ENCODE data around the gene PML.

Gene PML

GRCh38 chr15:74011610-74012009 lies 17.1 kb downstream of the PML start:
- DNase-seq = no peak

- no peak for DNase-seq
These were observed 18.9 kb downstream of the PML start for GRCh38 chr15:74013374-74013894.

- DNase-seq = no peak
These were observed 25.2 kb downstream of the PML start for GRCh38 chr15:74019734-74020133.

GRCh38 chr15:74022706-74023470 lies 28.4 kb downstream of the PML start:
- DNase-seq = no peak

- no peak for DNase-seq
These were observed 30.2 kb downstream of the PML start for GRCh38 chr15:74024687-74025086.

GRCh38 chr15:74025436-74025835 lies 30.9 kb downstream of the PML start:
- no peak for DNase-seq

- no peak for DNase-seq
These were observed 33.2 kb downstream of the PML start for GRCh38 chr15:74027688-74028087.

GRCh38 chr15:74028646-74029045 lies 34.1 kb downstream of the PML start:
- no peak for DNase-seq

GRCh38 chr15:74032046-74032445 lies 37.5 kb downstream of the PML start:
- DNase-seq = no peak

- no peak for DNase-seq
These were observed 38.4 kb downstream of the PML start for GRCh38 chr15:74032606-74033561.

- no peak for DNase-seq
These were observed 39.8 kb downstream of the PML start for GRCh38 chr15:74034206-74034755.

- DNase-seq = no peak
These were observed 40.9 kb downstream of the PML start for GRCh38 chr15:74035121-74036017.

- no peak for DNase-seq
These were observed 42.0 kb downstream of the PML start for GRCh38 chr15:74036271-74037170.

GRCh38 chr15:74037171-74038117 lies 42.9 kb downstream of the PML start:
- DNase-seq = no peak

- no peak for DNase-seq
These were observed 44.5 kb downstream of the PML start for GRCh38 chr15:74038707-74039655.

- DNase-seq = no peak
These were observed 45.1 kb downstream of the PML start for GRCh38 chr15:74039656-74040010.

- no peak for DNase-seq
These were observed 45.8 kb downstream of the PML start for GRCh38 chr15:74040109-74040850.

- DNase-seq = no peak
These were observed 46.8 kb downstream of the PML start for GRCh38 chr15:74041311-74041756.
